PFSK-1 (cell line): ENCODE results near the gene PHACTR1.

Experiments
- FOXP2 ChIP-seq: optimal IDR thresholded peaks from 2 replicates; pipeline ENCODE3; 2011; ENCODE audit warnings: borderline replicate concordance, control low read depth, inconsistent platforms; ENCODE audit not compliant: insufficient read depth; ENCODE audit errors: extremely low read length, extremely low read depth
- POLR2AphosphoS5 ChIP-seq: IDR thresholded peaks from 2 replicates; pipeline ENCODE4 v1.6.1; 2012; ENCODE audit warnings: low read depth, mild to moderate bottlenecking, control low read depth, low read length, moderate library complexity
- SIN3A ChIP-seq: IDR thresholded peaks from 2 replicates; pipeline ENCODE4 v1.6.1; 2012; ENCODE audit warnings: mild to moderate bottlenecking, low read length, moderate library complexity, borderline replicate concordance; ENCODE audit not compliant: insufficient read depth
- TAF1 ChIP-seq: IDR thresholded peaks from 2 replicates; pipeline ENCODE4 v1.6.1; 2012; ENCODE audit warnings: low read length, control low read depth, borderline replicate concordance; ENCODE audit not compliant: insufficient read depth
- TF ChIP-seq, protein P1 (sequence below), 2 experiments: IDR thresholded peaks; 2 replicates each; pipeline versions ENCODE4 v1.6.1 to v1.8.0; 2011 to 2012; ENCODE audit warnings: low read depth in 2 of 2, low read length in 2 of 2, control low read depth in 1 of 2, inconsistent platforms in 1 of 2, mild to moderate bottlenecking in 1 of 2, moderate library complexity in 1 of 2; ENCODE audit not compliant: insufficient read depth in 1 of 2

PHACTR1 gene

DNA sequence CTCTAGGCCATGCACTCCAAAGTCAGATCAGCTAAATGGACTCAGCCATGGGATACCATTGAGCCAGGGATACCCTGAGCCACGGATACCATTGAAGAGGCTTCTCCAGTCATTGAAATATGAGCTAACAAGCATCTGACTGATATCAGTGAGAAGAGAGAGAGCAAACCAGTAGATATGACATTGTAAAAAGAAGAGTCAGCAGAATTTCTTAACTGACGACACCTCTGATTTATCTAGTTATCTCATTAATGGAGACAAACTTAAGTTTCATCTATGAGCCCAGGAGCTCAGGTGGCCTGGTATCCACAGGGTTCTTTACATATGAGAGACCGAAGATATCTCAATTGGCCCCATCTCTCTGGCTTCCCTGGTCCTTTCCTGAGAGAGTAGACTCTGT, 471.1 kb downstream of the PHACTR1 start:
- TF ChIP-seq, protein P1, sequence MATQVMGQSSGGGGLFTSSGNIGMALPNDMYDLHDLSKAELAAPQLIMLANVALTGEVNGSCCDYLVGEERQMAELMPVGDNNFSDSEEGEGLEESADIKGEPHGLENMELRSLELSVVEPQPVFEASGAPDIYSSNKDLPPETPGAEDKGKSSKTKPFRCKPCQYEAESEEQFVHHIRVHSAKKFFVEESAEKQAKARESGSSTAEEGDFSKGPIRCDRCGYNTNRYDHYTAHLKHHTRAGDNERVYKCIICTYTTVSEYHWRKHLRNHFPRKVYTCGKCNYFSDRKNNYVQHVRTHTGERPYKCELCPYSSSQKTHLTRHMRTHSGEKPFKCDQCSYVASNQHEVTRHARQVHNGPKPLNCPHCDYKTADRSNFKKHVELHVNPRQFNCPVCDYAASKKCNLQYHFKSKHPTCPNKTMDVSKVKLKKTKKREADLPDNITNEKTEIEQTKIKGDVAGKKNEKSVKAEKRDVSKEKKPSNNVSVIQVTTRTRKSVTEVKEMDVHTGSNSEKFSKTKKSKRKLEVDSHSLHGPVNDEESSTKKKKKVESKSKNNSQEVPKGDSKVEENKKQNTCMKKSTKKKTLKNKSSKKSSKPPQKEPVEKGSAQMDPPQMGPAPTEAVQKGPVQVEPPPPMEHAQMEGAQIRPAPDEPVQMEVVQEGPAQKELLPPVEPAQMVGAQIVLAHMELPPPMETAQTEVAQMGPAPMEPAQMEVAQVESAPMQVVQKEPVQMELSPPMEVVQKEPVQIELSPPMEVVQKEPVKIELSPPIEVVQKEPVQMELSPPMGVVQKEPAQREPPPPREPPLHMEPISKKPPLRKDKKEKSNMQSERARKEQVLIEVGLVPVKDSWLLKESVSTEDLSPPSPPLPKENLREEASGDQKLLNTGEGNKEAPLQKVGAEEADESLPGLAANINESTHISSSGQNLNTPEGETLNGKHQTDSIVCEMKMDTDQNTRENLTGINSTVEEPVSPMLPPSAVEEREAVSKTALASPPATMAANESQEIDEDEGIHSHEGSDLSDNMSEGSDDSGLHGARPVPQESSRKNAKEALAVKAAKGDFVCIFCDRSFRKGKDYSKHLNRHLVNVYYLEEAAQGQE (IDR thresholded peaks at IDR 0.05; ENCODE audit: insufficient read depth in 1 of 2, low read depth in 2 of 2, low read length in 2 of 2): no peak
- TF ChIP-seq SIN3A (no peak), FOXP2 (no peak), TAF1 (no peak), POLR2AphosphoS5 (no peak)

GRCh38 chr6:13188306-13188705, 471.7 kb downstream of the PHACTR1 start:
- TF ChIP-seq SIN3A (no peak), TAF1 (no peak), FOXP2 (no peak), POLR2AphosphoS5 (no peak)
- TF ChIP-seq, protein P1 (IDR thresholded peaks at IDR 0.05; ENCODE audit: insufficient read depth in 1 of 2, low read depth in 2 of 2, low read length in 2 of 2): no peak

DNA sequence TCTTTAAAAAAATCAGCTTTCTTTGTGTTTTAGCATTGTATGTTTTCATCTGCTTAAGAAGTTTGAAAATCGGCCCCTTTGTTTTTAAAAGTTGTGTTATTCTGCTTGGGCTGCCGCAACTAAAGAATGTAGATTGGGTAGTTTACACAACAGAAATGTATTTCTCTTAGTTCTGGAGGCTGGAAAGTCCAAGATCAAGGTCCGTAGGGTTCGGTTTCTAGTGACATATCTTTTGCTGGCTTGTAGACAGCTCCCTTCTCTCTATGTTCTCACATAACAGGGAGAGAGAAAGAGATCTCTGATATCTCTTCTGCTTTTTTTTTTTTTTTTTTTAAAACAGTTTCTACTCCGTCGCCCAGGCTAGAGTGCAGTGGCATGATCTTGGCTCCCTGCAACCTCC, 473.1 kb downstream of the PHACTR1 start:
- TF ChIP-seq, protein P1 (IDR thresholded peaks at IDR 0.05; ENCODE audit: insufficient read depth in 1 of 2, low read depth in 2 of 2, low read length in 2 of 2): no peak
- no peak for TF ChIP-seq SIN3A

DNA sequence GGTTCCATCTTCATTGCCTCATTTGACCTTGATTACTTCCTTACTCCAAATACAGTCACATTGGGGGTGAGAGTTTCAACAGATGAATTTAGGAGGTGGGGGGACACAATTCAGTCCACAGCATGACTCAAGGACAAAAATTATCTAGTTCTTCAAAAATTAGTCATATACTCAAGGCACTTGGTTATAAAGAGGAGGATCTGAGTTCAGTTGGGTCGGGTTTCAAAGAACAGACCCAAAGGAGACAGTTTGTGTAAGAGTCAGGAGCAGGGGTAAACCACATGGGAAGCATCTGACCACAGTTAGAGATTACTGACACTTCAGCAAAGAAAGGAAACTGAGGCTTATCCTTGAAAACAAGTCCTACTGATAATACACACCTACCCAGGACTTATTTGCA, 473.8 kb downstream of the PHACTR1 start:
- no peak for TF ChIP-seq TAF1
- TF ChIP-seq, protein P1 (IDR thresholded peaks at IDR 0.05; ENCODE audit: insufficient read depth in 1 of 2, low read depth in 2 of 2, low read length in 2 of 2): no peak
- TF ChIP-seq FOXP2: no peak
- no peak for TF ChIP-seq POLR2AphosphoS5
- TF ChIP-seq SIN3A: no peak

GRCh38 chr6:13191461-13191860, 474.9 kb downstream of the PHACTR1 start:
- TF ChIP-seq FOXP2 (no peak), POLR2AphosphoS5 (no peak), TAF1 (no peak), SIN3A (no peak)
- TF ChIP-seq, protein P1 (IDR thresholded peaks at IDR 0.05; ENCODE audit: insufficient read depth in 1 of 2, low read depth in 2 of 2, low read length in 2 of 2): no peak
